Astrocyte of the cerebellum (primary cell): Measurements from ENCODE around the gene PIGW.

Experiments
- DNase-seq: peaks from one replicate; pipeline ENCODE4 v3.0.0-alpha.2; 2011; ENCODE audit warnings: low read depth
- H3K4me3 ChIP-seq: 2 replicates; pipeline ENCODE4 v1.5.1; 2011; ENCODE audit warnings: mild to moderate bottlenecking, low read depth, low read length, moderate library complexity
- in situ Hi-C: cut with HindIII; loops from 2 replicates; pipeline ENCODE4 v1.10.0; 2017; ENCODE audit warnings: low sequenced_read_pairs
- TF ChIP-seq, protein P1 (sequence below): IDR thresholded peaks from 2 replicates; pipeline ENCODE4 v1.5.1; 2012; ENCODE audit warnings: low read length, low read depth, moderate library complexity, mild to moderate bottlenecking; ENCODE audit errors: missing control alignments

Gene PIGW

GRCh38 chr17:36501351-36501750 is 33.4 kb upstream of the PIGW start:
- no peak for DNase-seq
- in situ Hi-C loops, result no loop called here
- TF ChIP-seq, protein P1, sequence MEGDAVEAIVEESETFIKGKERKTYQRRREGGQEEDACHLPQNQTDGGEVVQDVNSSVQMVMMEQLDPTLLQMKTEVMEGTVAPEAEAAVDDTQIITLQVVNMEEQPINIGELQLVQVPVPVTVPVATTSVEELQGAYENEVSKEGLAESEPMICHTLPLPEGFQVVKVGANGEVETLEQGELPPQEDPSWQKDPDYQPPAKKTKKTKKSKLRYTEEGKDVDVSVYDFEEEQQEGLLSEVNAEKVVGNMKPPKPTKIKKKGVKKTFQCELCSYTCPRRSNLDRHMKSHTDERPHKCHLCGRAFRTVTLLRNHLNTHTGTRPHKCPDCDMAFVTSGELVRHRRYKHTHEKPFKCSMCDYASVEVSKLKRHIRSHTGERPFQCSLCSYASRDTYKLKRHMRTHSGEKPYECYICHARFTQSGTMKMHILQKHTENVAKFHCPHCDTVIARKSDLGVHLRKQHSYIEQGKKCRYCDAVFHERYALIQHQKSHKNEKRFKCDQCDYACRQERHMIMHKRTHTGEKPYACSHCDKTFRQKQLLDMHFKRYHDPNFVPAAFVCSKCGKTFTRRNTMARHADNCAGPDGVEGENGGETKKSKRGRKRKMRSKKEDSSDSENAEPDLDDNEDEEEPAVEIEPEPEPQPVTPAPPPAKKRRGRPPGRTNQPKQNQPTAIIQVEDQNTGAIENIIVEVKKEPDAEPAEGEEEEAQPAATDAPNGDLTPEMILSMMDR, result no peak
- H3K4me3 ChIP-seq, result no peak overlapping the region

DNA sequence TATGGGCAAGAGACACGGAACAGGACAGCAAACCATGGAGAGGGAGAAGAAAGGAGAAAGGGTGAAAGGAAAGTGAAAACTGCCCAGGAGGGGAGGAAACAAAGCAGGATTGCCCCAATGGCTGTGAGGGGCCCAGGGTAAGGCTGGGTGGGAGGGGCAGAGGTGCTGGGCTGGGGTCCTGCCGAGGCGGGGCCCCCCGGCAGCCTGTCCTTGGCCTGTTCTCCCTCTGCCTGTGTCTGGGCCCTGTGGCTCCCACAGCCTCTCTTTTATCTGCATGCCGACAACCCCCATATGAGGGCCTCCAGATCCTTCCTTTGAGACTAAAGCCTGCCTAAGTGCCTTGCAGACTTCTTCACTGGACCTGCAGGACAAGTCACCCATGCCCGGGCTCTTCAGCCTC is 32.8 kb upstream of the PIGW start:
- in situ Hi-C loops, result no loop called here
- TF ChIP-seq, protein P1, result no peak
- H3K4me3 ChIP-seq, result no peak overlapping the region
- DNase-seq, result no peak

GRCh38 chr17:36503456-36504155 is 31.2 kb upstream of the PIGW start:
- TF ChIP-seq, protein P1, result no peak
- DNase-seq, result no peak
- no peak overlapping the region for H3K4me3 ChIP-seq
- in situ Hi-C loops, result no loop called here

DNA sequence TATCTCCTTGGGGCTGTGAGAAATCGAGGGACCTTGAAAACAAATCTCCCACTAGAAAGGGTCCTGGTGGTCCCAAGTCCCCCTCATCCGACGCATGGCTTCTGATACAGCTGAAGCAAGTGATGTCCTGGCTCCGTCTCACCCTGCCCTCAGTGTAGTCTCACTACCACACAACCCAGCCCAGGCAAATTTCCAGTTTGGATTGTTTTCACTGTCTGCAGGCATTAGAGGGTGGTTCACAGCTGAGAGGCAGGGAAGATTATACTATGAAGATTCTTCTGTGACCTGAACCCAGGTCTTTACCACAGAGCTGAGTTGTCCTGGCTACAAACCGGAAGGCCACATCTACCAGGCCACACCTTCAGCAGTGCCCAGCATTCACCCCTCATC is 30.6 kb upstream of the PIGW start:
- TF ChIP-seq, protein P1, result no peak
- in situ Hi-C loops, result no loop called here
- DNase-seq, result no peak
- H3K4me3 ChIP-seq, result no peak overlapping the region

- TF ChIP-seq, protein P1, result no peak
- DNase-seq, result no peak
- in situ Hi-C loops, result no loop called here
- no peak overlapping the region for H3K4me3 ChIP-seq
Measured at GRCh38 chr17:36505171-36505570, 29.6 kb upstream of the PIGW start.

- TF ChIP-seq, protein P1, result no peak
- in situ Hi-C loops, result no loop called here
- DNase-seq, result no peak
- H3K4me3 ChIP-seq, result no peak overlapping the region
Measured at GRCh38 chr17:36506249-36506826, 28.4 kb upstream of the PIGW start.

DNA sequence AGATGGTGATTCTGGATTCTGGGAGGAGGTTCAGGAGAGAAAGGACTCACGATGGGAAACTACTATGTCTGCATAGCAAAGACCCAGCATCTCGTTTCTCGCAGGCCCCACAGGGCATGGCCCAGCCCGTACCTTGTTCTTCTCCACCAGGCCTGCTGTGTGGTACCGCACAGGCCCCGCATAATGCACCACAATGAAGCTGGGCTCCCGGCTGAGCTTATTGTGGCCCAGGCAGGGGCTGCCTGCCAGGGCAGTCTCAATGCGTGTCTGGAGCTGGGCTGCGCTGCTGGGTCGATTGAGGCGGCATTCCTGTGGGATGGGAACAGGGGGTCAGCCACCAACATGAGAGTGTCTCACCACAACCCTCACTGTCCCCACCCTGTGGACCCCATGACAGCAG is 28.0 kb upstream of the PIGW start:
- DNase-seq, result no peak
- in situ Hi-C loops, result no loop called here
- TF ChIP-seq, protein P1, result no peak
- H3K4me3 ChIP-seq, result no peak overlapping the region
